HG02610 (cell line): ENCODE data around the gene SMURF1.

Experiments used
- ATAC-seq: cut with Tn5 transposase; IDR thresholded peaks from one replicate; pipeline ENCODE4 v1.9.1; 2021; ENCODE audit warnings: mild to moderate bottlenecking, moderate library complexity; ENCODE audit not compliant: unreplicated experiment

The SMURF1 gene

DNA sequence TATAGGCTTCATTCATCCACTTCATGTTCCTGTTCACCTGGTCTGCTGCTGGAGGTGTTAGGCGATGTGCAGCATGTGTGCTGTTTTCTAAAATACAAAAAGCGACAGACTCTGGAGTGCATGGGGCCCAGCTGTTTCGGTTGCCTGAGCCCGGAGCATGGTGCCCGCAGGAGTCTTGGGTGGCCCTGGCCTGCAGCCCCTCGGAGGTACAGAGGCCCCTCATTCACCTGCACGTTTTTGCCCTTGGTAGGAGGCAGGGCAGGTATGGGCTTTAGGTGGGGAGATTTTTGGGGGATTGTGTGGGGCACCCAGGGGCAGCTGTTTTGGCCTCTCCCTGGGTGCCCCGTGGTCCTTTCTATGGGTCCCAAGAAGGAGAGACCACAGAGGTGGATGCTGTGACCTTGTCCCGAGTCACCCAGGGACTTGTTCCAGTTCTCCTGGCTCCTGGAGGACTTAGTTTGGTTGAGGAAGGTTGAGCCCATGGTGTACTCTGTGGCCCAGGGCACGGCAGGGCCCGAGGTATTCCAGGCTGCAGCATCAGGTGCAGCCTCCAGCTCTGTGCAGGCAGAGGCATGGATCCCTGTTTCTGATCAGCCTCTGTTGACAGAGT is 134.9 kb downstream of the SMURF1 start:
- no peak for ATAC-seq

DNA sequence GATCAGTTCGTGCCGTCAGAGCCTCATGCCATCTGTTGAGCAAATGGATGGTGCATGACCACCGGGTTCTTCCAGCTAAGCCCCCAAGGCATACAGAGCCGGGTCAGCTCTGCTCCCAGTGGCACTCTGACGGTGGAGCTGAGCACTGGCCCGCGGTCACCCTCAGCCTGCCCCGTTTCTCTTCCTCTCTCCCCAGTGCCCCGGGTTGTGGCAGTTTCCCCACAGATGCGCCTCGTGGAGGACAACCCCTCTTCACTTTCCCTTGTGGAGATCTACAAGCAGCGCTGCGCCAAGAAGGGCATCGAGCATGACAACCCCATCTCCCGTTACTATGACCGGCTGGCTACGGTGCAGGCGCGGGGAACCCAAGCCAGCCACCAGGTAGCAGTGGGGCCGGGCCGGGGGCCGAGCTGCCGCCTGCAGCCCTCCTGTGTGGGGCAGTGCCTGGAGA is 135.7 kb downstream of the SMURF1 start:
- ATAC-seq = no peak

DNA sequence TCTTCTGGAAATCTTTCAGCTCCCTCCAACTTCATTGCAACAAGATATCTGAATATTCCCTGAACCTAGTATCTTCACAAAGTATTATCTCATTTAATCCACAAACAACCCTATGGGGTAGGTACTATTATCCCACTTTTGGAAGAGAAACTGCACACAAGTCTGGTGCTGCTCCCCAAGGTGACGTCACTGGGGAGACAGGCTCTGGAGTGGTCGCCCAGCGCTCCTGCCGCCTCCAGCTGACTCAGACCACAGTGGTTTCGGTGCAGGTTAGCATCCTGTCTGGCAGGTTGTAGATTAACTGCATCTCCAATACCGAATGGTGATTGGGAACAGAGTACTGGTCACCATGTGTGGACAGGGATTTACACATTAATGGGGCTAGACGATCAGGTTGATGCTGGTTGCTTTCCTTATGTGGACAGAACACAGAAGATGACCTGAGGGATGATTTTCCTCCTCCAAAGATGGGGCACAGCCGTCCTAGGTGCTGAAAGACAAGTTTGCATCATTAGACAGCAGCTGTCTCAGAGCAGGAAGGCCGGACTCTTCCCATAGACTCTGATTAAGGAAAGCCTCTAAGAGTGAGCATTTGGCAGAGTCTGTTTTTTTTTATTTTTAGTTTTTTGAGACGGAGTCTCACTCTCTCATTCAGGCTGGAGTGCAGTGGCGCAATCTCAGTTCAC is 137.0 kb downstream of the SMURF1 start:
- ATAC-seq = no peak

DNA sequence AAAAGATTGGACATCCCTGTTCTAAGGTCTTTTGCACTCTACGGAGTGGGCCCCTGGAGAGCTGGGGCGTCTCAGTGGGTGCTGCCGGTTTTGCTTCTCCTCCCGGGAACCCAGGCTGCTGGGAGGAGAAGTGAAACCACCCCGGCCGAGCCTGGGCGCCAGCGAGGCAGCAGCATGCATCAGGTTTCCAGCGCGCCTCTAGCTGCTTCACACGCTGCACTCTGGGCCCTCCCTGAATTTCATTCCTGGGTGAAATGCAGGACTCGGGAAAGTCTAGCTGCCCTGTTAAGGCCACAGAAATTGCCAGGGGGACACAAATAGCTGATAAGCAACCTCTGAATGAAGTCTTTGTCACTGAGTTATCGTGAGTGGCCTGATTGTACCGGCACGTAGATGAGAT is 138.1 kb downstream of the SMURF1 start:
- no peak for ATAC-seq

DNA sequence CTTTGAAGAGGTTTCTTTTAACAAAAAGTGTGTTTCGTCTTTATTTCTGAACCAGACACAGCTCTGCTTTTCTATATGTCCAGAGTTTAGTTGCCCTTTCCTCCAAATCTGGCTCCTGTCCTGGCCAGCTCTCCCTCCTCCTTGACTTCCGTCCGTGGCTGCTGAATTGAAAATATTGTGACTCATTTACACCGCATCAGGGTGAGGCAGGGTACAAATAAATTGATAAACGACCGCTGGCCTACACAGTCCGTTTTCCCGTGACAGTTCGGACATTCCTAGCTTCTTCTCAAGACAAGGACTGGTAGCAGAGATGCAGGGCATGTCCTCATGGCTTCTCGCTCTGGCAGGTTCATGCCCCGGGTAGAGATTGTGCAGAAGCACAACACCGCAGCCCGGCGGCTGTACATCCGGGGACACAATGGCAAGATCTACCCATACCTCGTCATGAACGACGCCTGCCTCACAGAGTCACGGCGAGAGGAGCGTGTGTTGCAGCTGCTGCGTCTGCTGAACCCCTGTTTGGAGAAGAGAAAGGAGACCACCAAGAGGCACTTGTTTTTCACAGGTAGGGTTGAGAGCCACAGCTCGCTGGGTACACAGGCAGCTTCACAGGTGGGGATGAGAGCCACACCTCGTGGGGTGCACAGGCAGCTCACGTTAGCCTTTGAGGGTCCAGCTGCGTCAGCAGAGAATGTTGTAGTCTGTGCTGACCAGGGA is 139.0 kb downstream of the SMURF1 start:
- ATAC-seq = no peak

DNA sequence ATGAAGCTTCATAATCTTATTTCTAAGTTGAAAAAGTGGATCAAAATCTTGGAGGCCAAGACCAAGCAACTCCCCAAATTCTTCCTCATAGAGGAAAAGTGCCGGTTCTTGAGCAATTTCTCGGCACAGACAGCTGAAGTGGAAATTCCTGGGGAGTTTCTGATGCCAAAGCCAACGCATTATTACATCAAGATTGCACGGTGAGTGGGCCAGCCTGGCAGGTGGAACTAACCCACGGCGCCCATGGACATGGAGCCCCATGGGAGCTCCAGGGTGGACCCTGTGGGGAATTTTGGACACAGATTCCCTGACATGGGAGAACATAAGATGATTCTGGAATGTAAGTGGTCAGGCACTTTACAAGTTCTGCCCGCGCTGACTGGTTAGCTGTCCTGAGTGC is 139.7 kb downstream of the SMURF1 start:
- ATAC-seq = no peak

DNA sequence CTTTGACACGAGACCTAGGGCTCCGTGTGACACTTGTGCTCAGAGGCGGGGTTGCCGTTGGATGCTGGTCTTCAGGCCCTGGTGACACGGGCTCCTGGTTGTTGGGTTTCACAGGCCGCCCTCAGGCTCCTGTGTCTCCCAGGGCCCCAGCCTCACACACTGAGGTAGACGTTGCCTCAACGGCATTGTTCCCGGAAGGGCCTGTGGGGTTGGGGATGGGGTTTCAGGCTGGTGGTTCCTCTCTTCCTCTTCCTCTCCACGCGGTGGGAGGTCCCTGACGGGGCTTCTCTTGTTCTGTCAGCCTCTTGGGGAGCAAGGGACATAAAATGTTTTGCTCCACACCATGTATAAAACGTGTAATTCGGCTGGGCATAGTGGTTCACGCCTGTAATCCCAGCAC is 140.5 kb downstream of the SMURF1 start:
- no peak for ATAC-seq

DNA sequence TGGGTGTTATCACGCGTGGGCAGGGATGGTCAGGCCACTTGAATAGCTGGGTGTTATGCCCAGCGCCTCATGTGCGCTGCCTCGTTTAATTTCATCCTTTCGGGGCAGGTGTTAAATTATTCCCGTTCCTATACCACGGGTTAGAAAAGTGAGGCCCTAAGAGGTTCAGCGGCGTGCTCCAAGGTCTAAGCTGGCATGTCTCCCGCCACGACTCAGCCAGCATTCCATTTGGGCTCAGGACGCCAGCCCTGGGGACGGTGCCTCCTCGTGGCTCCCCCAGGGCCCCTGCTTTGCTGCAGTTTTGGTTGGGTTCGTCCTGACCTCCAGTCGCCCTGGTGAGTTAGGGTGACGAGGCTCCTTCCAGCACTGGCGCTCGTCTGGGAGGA is 141.1 kb downstream of the SMURF1 start:
- ATAC-seq = no peak

DNA sequence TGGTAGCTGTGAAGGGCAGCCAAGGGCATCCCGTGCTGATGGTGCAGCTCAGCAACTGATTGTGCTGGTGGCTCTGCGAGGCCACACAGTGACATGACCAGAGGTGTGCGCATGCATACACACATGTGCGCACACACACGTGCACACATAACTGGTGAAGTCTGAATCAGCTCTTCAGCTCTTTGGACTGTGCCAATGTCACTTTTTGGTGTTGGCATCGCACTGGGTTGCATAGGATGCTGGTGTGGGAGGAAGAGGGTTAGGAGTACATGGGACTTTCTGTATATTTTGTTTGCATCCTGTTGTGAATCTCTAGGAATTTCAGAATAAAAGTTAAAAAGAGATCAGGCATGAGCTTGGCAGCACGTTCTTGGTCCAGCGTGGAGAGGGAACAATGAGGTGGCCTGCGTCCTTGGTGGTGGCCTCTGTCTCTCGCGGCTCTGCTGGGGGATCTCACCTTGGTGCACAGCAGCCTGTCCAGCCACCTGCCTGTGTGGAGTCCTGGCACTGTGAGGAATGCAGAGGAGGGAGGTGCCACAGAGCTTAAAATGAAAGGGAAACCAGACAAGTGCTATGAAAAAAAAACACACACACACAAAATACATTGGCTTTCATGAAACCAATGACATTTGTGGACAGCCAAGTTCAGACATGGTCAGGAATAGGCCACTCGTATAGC is 141.6 kb downstream of the SMURF1 start:
- ATAC-seq = no peak

DNA sequence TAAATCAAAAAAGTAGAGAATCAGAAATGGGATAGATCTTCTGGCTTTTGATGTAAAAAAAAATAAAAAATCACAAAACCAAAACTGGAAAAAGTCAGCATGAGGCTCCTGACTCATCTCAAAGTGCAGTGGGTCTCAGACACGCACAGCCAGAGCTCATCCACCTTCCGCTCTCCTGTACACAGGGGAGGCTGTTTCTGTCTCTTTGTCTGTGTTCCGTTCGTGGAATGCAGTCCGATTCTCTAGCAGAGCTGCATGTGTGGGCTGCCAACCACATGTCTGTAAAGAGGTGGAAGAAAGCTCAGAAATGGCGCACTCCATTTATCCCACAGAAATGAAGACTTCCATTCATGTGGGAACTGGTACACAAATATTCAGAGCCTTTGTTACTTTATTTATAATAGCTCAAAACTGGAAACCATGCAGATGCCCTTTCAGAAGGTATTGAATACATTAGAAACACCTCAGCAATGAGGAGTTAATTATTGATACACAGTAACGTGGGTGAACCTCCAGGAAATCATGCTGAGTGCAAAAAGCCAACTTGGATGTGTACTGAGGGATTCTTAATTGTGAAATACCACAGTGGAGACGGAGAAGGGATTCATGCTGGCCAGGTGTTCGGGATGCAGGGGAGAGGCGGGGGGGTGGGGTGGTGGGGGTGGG is 142.3 kb downstream of the SMURF1 start:
- no peak for ATAC-seq

DNA sequence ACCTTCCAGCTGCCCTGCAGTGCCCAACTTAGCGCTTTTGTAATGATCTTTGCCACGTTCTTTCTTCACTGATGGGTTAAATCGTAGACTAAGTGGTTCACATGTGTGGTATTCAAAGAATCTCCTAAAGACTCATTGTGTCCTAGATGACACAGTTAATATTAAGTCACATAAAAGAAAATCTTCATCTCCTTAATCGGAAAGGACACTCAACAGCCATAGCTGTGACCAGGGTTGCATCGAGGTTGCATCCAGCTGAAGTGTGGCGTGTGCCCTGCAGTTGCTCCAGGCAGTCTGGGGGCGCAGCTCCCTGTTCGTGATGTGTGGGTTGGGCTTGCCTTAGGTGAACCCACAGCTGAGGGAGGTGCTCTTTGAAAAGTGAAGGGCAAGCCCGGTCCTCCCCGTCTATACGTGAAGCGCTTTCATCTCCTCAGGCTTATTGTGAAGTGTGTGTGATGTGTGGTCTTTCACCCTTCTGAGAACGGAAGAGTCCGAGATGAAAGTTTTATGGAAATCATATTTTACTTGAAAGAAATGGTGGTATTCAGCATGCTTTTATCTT is 142.9 kb downstream of the SMURF1 start:
- no peak for ATAC-seq

DNA sequence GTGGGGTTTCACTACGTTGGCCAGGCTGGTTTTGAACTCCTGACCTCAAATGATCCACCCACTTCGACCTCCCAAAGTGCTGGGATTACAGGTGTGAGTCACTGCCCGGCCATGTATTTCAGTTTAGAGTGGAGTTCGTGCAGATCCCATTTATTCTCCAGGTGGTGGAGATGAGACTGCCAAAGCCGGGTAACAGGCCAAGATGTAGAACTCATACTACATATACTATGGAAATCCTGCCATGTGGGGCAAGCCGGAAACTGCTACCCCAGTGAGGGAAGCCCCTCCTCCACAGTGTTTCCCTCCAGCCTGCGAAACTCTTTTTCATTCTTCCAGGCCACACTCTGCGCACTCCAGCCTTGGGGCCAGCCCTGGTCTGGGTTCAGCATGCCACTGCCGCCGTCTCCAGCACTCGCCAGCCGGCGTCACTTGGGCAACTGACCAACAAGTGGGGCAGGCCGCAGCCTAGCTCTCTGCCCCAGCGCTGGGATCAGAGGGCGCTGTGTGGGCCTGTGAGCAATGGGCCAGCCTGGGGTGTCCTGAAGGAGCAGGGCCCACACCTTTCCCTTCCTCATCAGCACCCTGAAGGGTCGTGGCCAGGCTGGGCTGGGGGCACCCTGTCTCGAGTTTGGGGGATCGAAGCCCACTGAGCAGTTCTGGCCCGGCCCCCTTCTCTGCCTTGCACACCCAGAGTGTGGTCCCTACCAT is 143.6 kb downstream of the SMURF1 start:
- ATAC-seq = no peak

DNA sequence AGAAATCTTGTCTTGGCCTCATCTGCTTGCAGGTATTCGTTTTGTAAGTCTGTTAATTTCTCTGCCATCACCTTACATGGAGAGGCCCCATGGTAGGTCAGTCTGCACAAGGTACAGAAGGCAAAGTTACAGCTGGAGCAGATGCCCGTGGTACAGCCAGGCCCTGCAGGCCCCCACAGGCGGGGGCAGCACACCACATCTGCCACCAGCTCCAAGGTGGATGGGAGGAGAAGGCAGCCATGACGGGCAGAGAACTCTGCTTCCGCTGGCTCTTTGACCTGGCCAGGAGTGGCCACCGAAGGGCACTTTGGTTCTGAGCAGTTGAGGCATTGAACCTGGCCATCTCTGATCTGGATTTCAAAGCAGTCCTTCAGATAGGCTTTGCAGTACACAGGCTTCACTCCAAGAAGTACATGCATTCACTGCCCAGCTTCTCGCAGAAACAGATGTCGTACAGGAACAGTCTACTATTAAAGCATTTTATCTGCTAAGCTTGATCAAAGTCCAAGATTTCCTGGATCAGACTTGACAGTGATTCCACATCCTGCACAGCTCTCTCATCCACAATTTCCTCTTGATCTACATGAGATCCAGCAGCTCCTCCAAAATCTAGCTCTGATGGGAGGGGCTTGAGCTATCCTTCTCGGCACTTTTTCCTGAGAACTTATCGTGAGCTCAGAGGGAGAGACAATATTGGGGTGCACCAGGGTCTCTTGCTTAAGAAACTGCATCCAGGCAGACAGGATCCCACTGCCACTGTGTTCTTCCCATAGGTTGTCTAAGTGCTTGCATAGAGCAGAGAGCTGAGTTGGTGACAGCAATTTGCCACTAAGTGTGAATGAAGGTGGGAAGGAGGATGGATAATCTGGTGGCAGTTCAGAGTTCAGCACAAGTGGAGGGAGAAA is 144.8 kb downstream of the SMURF1 start:
- no peak for ATAC-seq

DNA sequence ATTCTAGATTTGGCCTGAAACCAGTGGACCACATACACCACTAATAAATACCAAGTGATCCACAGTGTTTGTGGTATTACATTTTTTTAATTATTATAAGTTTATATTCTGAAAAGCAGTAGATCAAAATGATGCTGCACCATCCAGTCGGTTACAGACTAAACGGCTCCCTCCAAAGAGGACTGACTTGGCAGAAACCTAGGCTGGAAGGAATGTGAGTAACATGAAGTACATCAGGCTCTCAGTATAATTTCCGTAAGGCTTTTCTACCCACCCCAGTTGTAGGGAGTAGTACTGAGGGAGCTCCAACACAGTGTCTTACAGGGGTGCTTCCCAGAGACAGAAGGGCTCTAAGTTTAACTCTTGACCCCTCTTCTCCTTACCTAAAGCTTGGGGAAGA is 146.1 kb downstream of the SMURF1 start:
- ATAC-seq = no peak

DNA sequence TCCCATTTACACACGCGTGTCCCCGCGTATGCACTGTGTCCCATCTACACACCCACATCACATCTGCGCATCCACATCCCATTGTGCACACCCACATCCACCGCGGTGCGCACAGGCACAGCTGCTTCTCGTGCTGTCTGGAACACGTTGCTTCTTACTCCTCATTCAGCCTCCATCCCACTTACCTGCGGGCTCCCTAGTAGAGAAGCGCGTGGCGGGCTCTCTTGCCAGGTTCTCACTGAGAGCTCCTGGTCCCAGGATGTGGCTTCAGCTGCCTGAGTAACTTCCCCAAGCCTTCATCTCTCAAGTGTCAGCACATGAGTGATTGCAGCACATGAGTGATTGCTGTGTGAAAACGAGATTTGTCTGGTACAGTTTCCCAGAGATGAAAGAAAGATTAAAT is 147.8 kb downstream of the SMURF1 start:
- peak; percentile 93 for ATAC-seq

DNA sequence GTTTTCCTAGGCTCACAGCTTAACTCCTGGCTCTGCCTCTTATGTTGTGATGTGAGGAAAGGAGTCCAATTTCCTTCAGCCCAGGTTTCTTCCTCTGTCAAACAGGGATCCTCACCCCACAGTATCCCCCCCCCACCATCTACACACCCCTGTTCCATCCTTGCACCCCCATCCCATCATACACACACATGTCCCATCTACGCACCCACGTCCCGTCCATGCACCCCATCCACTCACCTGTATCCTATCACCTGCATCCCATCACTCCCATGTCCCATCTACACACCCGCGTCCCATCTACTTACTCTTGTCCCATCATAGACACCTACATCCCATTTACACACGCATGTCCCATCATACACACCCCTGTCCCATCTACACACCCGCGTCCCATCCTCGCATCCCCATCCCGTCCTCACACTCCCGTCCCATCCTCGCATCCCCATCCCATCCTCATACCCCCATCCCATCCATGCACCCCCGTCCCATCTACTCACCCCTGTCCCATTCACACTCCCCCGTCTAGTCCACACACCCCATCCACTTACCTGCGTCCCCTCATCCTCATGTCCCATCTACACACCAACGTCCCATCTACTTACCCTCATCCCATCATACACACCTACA is 148.3 kb downstream of the SMURF1 start:
- ATAC-seq = no peak

DNA sequence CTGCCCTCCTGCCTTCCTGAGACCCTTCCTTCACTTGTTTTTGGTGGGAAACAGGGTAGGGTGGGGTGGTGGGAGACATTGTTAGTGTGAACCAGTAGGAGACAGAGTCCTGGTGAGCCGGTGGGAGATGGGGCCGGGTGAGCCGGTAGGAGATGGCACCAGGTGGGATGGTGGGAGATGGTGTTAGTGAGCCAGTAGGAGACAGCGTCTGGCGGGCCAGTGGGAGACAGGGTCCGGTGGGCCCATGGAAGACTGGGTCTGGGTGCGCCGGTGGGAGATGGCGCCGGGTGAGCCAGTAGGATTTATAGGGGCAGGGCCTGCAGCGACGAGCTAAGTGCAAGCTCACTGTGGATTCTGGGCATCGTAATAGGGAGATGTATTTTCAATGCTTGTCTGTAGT is 148.8 kb downstream of the SMURF1 start:
- no peak for ATAC-seq

DNA sequence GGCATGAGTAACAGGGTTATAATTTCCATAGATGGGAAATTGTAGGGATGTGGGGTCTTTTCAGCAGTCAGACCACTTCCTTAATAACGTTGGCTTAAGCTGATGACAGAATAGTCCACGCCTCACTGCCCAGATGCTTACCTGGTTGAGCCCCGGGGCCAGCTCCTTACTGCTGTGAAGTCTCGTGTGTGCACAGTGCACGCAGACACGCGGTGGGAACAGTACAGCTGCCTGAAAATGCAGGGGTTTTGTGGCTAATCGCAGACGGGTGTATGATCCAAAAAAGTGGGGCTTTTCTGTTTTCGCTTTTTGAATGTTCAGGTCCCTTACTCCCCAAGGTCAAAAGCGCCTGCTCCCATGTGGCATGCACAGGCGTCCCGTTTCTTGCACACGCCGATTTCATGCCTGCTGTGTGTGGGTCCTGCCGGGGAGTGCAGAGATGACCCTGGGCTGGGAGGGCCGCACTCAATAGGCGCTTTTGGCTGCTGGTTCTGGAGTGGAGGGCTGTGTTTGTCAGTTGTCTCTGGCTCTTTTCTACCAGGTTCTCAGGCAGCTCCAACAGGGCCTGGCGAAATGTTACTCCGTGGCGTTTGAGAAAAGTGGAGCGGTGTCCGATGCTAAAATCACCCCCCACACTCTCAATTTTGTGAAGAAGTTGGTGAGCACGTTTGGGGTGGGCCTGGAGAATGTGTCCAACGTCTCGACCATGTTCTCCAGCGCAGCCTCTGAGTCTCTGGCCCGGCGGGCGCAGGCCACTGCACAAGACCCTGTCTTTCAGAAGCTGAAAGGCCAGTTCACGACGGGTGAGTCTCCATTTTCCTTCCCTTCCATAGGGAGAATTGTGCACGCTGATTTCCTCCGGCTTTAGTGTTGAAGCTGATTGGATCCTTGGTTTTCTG is 149.6 kb downstream of the SMURF1 start:
- ATAC-seq = no peak
